Right lobe of liver (tissue), 4 donors: ENCODE results near the gene DIAPH2.

Experiments used
- POLR2A ChIP-seq: fragments of 450-650 bp; IDR thresholded peaks from one replicate; pipeline ENCODE4 v1.6.1; 2017; ENCODE audit warnings: antibody characterized with exemption, mild to moderate bottlenecking
- TF ChIP-seq, protein P1 (sequence below), 4 donors: fragments of 200-600 bp in 3 of 4; fragments of 450-650 bp in 1 of 4; IDR thresholded peaks; one replicate each; pipeline versions ENCODE4 v1.5.1 to v1.8.0; 2016 to 2022; ENCODE audit warnings: antibody characterized with exemption in 4 of 4, mild to moderate bottlenecking in 2 of 4
- donor health status: DM: no; HTN: no; CAD: no.
- donor health status: DM: no; HTN: no; CAD: no.
- donor health status: DM: no; HTN: yes; CAD: no.

DNA sequence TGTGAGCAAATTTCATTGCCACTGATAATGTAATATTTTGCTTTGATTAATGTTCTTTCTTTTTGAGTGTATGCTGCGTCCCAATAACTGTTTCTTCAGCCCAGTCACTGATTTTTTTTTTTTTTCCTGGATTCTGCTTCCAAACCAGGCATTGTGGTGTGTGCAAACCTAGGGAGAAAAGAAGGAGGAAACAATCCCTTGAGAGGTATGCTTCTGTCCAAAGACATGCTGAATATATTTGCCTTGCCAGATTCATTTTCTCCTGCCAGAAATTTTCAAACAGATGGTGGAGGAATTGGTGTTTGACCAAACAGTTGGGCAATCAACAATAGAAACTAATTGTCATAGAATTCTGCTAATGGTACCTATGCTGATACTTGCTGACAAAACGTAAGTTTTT is 952.6 kb downstream of the DIAPH2 start:
- TF ChIP-seq, protein P1, sequence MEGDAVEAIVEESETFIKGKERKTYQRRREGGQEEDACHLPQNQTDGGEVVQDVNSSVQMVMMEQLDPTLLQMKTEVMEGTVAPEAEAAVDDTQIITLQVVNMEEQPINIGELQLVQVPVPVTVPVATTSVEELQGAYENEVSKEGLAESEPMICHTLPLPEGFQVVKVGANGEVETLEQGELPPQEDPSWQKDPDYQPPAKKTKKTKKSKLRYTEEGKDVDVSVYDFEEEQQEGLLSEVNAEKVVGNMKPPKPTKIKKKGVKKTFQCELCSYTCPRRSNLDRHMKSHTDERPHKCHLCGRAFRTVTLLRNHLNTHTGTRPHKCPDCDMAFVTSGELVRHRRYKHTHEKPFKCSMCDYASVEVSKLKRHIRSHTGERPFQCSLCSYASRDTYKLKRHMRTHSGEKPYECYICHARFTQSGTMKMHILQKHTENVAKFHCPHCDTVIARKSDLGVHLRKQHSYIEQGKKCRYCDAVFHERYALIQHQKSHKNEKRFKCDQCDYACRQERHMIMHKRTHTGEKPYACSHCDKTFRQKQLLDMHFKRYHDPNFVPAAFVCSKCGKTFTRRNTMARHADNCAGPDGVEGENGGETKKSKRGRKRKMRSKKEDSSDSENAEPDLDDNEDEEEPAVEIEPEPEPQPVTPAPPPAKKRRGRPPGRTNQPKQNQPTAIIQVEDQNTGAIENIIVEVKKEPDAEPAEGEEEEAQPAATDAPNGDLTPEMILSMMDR (IDR thresholded peaks at IDR 0.05): no peak
- no peak for TF ChIP-seq POLR2A
